ENCODE measurements around the gene TUFM.

DNA sequence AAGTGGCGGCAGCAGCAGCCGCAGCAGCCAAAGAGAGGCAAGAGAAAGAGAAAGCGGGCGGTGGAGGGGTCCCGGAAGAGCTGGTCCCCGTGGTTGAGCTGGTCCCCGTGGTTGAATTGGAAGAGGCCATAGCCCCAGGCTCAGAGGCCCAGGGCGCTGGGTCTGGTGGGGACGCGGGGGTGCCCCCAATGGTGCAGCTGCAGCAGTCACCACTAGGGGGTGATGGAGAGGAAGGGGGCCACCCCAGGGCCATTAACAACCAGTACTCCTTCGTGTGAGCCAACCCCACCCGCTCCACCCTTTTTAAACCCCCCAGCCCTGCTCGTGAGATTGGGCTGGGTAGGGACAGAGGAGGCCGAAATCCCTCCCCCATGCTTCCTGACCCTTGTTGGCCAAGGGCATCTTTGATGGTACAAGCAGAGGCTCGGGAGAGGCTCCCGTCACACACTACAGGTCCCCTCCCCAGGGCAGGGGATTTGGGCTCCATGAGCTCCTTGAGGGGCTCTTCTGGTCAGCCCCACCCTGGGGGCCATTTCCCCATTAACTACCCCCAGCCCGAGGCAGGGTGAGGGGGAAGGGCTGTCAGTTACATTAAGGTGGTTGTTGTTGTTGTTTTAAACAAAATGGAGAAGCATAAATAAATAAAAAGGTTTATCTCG is 27.5 kb upstream of the TUFM start:
- TF ChIP-seq, protein P1, sequence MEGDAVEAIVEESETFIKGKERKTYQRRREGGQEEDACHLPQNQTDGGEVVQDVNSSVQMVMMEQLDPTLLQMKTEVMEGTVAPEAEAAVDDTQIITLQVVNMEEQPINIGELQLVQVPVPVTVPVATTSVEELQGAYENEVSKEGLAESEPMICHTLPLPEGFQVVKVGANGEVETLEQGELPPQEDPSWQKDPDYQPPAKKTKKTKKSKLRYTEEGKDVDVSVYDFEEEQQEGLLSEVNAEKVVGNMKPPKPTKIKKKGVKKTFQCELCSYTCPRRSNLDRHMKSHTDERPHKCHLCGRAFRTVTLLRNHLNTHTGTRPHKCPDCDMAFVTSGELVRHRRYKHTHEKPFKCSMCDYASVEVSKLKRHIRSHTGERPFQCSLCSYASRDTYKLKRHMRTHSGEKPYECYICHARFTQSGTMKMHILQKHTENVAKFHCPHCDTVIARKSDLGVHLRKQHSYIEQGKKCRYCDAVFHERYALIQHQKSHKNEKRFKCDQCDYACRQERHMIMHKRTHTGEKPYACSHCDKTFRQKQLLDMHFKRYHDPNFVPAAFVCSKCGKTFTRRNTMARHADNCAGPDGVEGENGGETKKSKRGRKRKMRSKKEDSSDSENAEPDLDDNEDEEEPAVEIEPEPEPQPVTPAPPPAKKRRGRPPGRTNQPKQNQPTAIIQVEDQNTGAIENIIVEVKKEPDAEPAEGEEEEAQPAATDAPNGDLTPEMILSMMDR (IDR thresholded peaks at IDR 0.05): peak; percentile 34 to 69 (median 50)
- TF ChIP-seq POLR2A (IDR thresholded peaks at IDR 0.05): no peak
